GM21390 (cell line): ENCODE results near the gene HBB.
"Not testable (repeated sequence)": the region's sequence is repeated elsewhere in the genome, so short reads cannot be mapped to it uniquely, and the experiment has no call there.

Experiments
- ATAC-seq: cut with Tn5 transposase; IDR thresholded peaks from one replicate; pipeline ENCODE4 v1.9.1; 2021; ENCODE audit not compliant: unreplicated experiment

HBB gene

DNA sequence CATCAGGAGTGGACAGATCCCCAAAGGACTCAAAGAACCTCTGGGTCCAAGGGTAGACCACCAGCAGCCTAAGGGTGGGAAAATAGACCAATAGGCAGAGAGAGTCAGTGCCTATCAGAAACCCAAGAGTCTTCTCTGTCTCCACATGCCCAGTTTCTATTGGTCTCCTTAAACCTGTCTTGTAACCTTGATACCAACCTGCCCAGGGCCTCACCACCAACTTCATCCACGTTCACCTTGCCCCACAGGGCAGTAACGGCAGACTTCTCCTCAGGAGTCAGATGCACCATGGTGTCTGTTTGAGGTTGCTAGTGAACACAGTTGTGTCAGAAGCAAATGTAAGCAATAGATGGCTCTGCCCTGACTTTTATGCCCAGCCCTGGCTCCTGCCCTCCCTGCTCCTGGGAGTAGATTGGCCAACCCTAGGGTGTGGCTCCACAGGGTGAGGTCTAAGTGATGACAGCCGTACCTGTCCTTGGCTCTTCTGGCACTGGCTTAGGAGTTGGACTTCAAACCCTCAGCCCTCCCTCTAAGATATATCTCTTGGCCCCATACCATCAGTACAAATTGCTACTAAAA lies at the start of gene HBB:
Gene HBB (minus strand): TSS at position 340 of the 579 bp plus-strand sequence. CDS start 50 bp downstream, at position 290.
- ATAC-seq = no peak

DNA sequence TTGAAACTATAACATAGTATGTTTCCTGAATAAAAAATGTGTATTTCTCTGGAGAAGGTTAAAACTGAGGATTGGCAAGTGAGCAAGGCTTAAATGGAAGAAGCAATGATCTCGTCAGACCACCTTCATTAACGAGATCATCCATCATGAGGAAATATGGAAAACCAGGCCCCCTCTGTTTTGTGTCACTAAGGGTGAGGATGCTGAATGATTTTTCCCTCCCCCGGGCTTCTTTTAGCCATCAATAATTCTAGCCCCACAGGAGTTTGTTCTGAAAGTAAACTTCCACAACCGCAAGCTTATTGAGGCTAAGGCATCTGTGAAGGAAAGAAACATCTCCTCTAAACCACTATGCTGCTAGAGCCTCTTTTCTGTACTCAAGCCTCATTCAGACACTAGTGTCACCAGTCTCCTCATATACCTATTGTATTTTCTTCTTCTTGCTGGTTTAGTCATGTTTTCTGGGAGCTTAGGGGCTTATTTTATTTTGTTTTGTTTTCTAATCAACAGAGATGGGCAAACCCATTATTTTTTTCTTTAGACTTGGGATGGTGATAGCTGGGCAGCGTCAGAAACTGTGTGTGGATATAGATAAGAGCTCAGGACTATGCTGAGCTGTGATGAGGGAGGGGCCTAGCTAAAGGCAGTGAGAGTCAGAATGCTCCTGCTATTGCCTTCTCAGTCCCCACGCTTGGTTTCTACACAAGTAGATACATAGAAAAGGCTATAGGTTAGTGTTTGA lies 48.7 kb upstream of the HBB start:
- ATAC-seq = no peak

DNA sequence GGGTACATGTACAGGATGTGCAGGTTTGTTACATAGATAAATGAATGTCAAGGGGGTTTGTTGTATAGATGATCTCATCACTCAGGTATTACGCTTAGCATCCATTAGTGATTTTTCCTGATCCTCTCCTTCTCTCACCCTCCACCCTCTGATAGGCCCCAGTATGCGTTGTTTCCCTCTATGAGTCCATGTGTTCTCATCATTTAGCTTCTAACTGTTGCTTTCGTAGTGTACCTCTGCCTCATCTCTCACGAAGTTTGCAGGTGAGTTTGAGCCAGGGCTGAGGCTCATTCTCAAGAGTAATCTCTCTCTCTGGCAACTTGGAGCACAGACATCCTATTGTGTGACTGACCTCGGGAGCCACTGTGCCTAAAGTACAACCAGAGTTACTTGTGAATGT lies 47.5 kb upstream of the HBB start:
- no peak for ATAC-seq

DNA sequence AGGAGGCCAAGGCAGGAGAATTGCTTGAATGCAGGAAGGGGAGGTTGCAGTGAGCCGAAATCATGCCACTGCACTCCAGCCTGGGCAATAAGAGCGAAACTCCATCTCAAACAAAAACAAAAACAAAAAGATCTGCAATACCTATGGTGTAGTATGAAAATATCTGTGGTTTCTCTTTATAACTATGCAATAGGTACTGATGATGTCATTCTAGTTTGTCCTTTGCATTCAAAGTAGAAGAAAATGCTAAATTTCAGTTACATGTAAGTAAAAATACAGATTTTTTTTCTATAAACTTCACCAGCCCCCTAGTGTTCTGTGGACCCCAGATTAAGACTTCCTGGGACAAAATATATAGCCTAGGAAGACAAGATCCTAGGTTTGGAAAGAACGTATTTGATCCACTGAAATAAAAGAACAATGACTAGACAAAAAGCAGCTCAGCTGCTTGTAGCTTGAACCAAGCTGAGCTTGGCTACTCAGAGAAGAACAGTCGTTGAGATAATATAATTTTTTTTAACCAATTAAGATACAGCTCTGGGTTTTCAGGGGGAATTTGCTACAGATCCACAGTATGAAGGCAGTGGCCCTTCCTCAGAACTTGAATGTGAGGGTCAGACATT lies 45.6 kb upstream of the HBB start:
- ATAC-seq = no peak

DNA sequence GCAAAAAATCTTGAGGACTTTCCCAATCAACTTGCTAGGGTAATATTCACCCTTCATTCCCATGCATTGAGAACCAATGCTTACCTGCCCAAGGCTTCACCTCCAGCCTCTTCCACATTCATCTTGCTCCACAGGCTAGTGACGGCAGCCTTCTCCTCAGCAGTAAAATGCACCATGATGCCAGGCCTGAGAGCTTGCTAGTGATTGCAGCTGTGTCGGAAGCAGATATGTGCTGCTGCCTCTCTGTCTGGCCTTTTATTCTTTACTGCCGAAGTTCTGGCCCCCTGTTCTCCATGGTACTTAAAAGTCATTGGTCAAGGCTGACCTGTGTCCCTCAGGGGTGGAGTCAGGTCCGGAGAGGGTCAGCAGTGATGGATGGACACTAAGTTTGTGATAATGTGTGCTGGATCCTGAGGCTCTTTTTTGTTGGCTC lies 42.9 kb upstream of the HBB start, which contains the start of gene HBE1:
Gene HBE1 (minus strand): TSS at position 231 of the 433 bp plus-strand sequence. CDS start 55 bp downstream, at position 176.
- ATAC-seq = no peak

DNA sequence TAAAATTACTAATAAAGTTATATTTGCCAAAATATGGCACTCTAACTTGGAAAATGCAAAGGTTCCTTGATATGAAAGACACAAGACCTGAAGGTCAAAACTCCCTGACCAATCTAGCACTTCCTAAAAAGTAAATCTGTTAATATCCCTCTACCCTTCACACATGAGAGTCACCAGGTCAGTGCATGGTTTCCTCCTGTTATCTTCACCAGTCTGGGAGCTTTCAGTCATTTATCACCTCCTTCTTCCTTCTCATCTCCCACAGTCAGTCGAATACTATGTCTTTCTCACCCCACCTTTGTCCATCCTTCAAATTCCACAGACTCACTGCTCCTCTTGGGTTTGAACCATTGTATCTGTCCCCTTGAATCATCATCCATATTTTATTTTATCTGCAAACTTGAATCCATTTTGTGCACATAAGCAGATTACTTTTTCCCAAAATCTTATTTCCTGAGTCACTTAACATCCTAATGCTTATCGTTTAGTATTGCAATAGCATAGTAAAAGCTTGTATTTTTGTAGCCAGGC lies 40.2 kb upstream of the HBB start:
- no peak for ATAC-seq

DNA sequence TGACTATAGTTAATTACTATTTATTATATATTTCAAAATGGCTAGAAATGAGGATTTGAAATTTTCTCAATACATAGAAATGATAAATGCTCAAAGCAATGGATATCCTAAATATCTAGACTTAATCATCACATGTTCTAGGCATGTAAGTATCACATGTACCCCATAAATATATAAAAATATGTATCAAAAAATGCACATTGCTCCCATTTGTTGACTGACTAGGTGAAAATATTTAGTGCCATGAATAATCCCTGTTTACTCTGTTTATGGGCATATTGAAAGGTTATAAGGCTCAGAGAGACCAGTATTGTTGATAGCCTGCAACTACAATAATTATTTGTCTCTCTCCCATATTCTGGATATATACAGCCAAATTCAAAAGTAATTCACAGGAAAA lies 39.7 kb upstream of the HBB start:
- no peak for ATAC-seq

DNA sequence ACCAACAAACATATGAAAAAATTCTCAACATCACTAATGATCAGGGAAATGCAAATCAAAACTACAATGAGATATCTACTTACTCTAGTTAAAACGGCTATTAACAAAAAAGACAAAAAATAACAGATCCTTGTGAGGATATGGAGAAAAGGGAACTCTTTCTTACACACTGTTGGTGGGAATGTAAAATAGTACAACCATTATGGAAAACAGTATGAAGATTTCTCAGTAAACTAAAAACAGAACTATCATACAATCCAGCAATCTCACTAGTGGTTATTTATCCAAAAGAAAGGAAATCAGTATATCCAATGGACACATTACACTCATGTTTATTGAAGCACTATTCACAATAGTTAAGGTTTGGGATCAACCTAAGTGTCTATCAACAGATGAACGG lies 39.0 kb upstream of the HBB start:
- no peak for ATAC-seq

DNA sequence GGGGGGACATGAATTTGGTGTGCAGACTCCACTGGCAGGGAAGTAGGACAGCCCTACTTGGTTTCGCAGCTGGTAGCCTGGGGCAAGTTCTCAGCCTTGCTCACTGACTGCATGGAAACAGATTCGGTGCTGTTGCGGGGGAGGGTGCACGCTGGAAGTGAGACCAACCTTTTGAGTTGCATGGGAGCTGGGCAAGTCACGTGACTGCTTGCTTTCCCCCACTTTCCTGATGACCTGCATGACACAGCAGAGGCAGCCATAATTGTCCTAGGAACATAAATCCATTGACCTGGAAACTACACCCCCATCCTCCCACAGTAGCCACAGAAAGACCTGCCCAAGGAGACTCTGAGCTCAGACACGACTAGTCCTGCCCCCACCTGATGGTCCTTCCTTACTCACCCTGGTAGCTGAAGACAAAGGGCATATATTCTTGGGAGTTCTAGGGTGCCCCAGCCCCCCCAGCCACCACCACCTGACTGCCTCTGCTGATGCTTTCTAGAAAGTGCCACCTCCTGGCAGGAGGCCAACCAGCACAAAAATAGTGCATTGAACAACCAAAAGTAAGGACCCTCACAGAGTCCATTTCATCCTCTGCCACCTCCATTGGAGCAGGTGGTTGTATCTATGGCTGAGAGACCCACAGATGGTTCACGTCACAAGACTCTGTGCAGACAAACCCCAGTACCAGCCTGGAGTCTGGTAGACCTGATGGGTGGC lies 31.8 kb upstream of the HBB start:
- no peak for ATAC-seq

DNA sequence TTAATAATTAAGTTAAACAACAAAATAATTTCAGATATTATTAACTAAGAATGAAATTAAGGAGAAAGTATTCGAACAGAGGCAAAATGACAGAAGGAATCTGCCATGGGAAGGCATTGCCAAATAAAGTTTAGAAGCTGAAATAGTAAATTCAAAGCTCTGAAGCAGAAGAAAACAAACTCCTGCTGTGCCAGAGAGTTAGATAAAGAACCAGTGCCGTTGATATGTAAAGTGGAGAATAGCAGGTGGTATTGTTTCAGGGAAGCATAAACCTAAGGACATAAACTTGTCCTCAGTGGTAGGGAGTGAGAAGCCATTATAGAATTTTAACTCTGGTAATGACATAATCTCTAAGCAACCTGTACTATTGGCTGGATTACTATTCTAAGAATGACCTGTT lies 30.4 kb upstream of the HBB start:
- ATAC-seq = no peak

DNA sequence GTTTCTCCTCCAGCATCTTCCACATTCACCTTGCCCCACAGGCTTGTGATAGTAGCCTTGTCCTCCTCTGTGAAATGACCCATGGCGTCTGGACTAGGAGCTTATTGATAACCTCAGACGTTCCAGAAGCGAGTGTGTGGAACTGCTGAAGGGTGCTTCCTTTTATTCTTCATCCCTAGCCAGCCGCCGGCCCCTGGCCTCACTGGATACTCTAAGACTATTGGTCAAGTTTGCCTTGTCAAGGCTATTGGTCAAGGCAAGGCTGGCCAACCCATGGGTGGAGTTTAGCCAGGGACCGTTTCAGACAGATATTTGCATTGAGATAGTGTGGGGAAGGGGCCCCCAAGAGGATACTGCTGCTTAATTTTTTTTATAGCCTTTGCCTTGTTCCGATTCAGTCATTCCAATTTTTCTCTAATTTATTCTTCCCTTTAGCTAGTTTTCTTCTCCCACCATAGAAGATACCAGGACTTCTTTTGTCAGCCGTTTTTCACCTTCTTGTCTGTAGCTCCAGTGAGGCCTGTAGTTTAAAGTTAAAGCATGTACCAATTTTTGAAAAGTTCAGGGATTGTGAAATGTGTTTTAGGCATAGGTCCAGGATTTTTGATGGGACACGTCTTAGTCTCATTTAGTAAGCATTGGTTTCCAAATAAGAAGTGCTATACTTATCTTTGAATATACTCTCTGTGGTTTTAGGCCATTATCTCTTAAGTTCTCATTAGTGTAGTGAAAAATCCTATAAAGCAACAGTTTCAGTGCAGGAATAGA lies 28.0 kb upstream of the HBB start, which contains the start of gene HBG2:
Gene HBG2 (minus strand): TSS at position 136 of the 768 bp plus-strand sequence. CDS start 53 bp downstream, at position 83.
- ATAC-seq = not testable (repeated sequence)

DNA sequence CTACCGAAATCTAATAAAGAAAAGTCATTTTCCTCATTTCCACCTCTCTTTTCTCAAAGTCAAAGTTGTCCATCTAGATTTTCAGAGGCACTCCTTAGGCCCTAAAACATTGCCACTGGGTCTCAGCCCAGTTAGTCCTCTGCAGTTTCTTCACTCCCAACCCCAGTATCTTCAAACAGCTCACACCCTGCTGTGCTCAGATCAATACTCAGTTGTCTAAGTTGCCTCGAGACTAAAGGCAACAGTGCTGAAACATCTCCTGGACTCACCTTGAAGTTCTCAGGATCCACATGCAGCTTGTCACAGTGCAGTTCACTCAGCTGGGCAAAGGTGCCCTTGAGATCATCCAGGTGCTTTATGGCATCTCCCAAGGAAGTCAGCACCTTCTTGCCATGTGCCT lies 27.2 kb upstream of the HBB start:
- not testable (repeated sequence) for ATAC-seq

DNA sequence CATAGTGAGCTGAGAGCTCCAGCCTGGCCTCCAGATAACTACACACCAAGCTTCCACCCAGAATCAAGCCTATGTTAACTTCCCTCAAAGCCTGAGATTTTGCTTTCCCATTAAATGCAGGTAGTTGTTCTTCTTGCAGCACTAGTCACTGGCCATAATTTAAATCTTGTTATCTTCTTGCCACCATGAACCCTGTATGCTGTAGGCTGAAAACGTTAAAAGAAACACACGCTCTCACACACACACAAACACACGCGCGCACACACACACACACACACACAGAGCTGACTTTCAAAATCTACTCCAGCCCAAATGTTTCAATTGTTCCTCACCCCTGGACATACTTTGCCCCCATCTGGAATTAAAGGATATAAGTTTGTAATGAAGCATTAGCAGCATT lies 26.6 kb upstream of the HBB start:
- ATAC-seq = not testable (repeated sequence)

DNA sequence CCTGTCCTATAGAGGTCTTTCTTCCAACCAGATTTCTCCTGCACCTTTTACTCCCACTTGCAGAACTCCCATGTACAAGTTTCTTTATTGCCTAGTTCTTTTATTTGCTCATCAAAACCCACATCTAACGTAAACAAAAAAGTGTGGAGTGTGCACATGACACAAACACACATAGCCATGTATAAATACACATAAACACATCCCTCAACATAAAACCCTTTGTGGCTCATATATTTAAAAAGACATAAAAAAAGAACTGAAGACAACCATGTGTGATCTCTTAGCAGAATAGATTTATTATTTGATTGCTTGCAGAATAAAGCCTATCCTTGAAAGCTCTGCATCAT lies 26.0 kb upstream of the HBB start:
- ATAC-seq = no peak

DNA sequence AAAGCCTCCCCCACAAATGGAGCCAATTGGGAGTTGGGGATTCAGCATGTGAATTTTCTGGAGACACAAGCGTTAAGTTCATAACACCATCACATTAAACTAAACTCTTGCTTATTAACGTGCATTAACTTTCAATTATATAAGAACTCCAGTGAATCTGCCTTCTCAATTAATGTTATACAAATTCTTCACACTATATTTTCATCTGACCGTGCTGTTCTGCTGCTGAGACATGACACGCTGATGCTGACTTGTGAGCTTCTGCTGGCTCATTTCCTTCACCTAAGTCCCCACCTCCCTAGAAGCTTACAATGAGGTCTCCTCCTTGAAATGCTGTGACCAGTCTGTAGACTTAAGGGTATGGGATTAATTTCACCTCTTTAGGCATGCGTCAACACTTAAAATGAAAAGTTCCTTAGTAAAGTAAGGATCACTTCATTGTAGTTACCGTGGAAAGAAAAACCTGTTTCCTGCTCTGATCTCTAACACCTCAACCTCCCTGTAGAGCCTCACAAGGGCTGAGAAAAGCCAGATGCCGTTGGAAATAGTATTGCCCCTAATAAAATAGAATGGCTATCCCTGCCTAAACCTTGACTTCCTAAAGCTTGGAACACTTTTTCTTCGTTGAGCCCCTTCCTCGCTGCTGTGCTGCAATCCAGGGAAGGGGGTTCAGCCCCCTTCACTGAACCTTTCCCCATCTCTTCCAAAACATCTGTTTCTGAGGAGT lies 25.5 kb upstream of the HBB start:
- no peak for ATAC-seq

DNA sequence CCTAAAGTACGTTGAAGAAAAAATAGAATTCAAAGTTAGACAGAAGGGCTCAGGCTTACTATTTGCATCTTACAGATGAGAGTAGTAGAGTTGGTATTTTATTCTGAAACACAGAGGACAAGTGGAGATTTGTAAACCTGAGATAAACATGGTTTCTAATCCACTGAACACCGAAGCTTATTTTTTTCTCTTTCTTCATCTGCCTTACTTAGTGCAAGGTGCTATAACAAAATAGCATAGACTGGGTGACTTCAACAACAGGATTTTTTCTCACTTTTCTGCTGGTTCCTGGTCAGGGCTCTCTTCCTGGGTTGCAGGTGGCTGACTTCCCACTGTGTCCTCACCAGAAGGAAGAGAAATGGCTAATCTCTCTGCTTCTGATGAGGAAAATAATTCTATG lies 24.9 kb upstream of the HBB start:
- no peak for ATAC-seq

DNA sequence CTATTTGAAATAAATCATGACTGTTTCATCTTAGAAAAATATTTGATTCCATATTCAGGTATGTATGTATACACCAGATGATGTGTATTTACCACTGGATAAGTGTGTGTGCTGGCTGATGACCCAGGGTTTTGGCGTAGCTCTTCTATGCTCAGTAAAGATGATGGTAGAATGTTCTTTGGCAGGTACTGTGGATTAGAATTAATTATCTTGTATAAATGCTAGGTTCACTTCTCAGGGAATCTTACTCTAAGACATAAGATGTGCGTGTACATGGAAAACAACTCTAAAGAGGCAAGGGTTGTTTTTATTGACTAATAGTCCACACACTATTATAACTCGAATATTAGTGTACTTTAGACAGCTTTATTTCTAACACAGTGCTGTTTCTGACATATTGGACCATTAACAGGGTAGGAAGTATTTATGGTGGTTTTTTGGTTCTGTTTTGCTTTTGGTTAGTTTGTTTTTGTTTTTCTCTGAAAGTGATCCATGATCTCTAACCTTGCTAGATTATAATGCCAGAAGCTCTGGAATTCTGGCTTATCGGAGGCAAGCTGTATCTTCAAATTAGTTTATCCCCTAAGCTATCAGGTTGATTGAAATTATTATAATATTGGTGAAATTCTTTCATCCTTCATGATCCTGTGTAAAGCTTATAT lies 23.8 kb upstream of the HBB start:
- no peak for ATAC-seq

DNA sequence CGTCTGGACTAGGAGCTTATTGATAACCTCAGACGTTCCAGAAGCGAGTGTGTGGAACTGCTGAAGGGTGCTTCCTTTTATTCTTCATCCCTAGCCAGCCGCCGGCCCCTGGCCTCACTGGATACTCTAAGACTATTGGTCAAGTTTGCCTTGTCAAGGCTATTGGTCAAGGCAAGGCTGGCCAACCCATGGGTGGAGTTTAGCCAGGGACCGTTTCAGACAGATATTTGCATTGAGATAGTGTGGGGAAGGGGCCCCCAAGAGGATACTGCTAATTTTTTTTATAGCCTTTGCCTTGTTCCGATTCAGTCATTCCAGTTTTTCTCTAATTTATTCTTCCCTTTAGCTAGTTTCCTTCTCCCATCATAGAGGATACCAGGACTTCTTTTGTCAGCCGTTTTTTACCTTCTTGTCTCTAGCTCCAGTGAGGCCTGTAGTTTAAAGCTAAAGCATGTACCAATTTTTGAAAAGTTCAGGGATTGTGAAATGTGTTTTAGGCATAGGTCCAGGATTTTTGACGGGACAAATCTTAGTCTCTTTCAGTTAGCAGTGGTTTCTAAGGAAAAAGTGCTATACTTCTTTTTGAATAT lies 23.0 kb upstream of the HBB start, which contains the start of gene HBG1:
Gene HBG1 (minus strand): TSS at position 51 of the 590 bp plus-strand sequence. CDS start 53 bp downstream, outside the sequence.
- ATAC-seq = not testable (repeated sequence)

DNA sequence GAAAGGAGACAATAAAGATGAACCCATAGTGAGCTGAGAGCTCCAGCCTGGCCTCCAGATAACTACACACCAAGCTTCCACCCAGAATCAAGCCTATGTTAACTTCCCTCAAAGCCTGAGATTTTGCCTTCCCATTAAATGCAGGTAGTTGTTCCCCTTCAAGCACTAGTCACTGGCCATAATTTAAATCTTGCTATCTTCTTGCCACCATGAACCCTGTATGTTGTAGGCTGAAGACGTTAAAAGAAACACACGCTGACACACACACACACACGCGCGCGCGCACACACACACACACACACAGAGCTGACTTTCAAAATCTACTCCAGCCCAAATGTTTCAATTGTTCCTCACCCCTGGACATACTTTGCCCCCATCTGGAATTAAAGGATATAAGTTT lies 21.6 kb upstream of the HBB start:
- not testable (repeated sequence) for ATAC-seq
